ENCODE data around the gene CTAG1A. TPM values are rescaled to one million over a fixed set of nuclear protein-coding genes. Genes with fewer than 3 reads are reported as not detected.

The CTAG1A gene
- total RNA-seq, 1 donor: not detected

Small RNA genes within 50 kb of the gene (small RNA-seq; reads per million reads assigned to genes)
- gene AC244090.1: not detected
- gene AC244107.2: not detected

Other genes with a start within 250 kb of the CTAG1A start
- gene FLNA, start 210.5 kb upstream of the CTAG1A start, total RNA-seq: 3,767 and 4,290 TPM in 2 replicates
- gene EMD, start 205.8 kb upstream of the CTAG1A start, total RNA-seq: 34.5 and 35.1 TPM in 2 replicates
- gene RPL10, start 186.8 kb upstream of the CTAG1A start, total RNA-seq: 1,310 and 1,322 TPM in 2 replicates
- gene DNASE1L1, start 175.9 kb upstream of the CTAG1A start, total RNA-seq: 45.4 and 53.5 TPM in 2 replicates
- gene TAFAZZIN, start 173.6 kb upstream of the CTAG1A start, total RNA-seq: 15.5 and 17.4 TPM in 2 replicates
- gene ATP6AP1, start 156.5 kb upstream of the CTAG1A start, total RNA-seq: 72.5 and 91.8 TPM in 2 replicates
- gene GDI1, start 148.0 kb upstream of the CTAG1A start, total RNA-seq: 81.8 and 106 TPM in 2 replicates
- 44.9 and 54.4 TPM in 2 replicates for gene FAM50A, start 141.0 kb upstream of the CTAG1A start, total RNA-seq
- gene PLXNA3, start 126.9 kb upstream of the CTAG1A start, total RNA-seq: 16.8 and 26.8 TPM in 2 replicates
- 12.6 and 15.5 TPM in 2 replicates for gene LAGE3, start 105.9 kb upstream of the CTAG1A start, total RNA-seq
- 31.9 and 32.0 TPM in 2 replicates for gene UBL4A, start 98.5 kb upstream of the CTAG1A start, total RNA-seq
- gene SLC10A3, start 94.5 kb upstream of the CTAG1A start, total RNA-seq: 27.7 and 31.5 TPM in 2 replicates
- gene FAM3A, start 68.9 kb upstream of the CTAG1A start, total RNA-seq: 23.5 and 24.6 TPM in 2 replicates
- gene G6PD, start 38.3 kb upstream of the CTAG1A start, total RNA-seq: 95.7 and 128 TPM in 2 replicates
- 13.0 and 19.3 TPM in 2 replicates for gene IKBKG, start 37.5 kb upstream of the CTAG1A start, total RNA-seq
- gene CTAG1B, start 34.1 kb downstream of the CTAG1A start, total RNA-seq: not detected in 2 replicates
- gene CTAG2, start 68.4 kb downstream of the CTAG1A start, total RNA-seq: not detected in 2 replicates
- 0.43 and 0.64 TPM in 2 replicates for gene GAB3, start 165.9 kb downstream of the CTAG1A start, total RNA-seq
- gene DKC1, start 177.7 kb downstream of the CTAG1A start, total RNA-seq: 34.8 and 38.9 TPM in 2 replicates
- 11.7 and 17.1 TPM in 2 replicates for gene MPP1, start 220.4 kb downstream of the CTAG1A start, total RNA-seq
- gene SMIM9, start 249.5 kb downstream of the CTAG1A start, total RNA-seq: not detected in 2 replicates

Data from fibroblast of villous mesenchyme (primary cell).